ENCODE results near the gene SMAD4. TPM values are rescaled to one million over a fixed set of nuclear protein-coding genes. Genes with fewer than 3 reads are reported as not detected.

The SMAD4 gene
- total and polyA plus RNA-seq, 2 of the 8 experiments (the other 6 are each of a cell fraction or from before 2014, with no cell fraction given): 86.5 to 139 TPM

GRCh38 chr18:51133580-51134160 is 103.7 kb downstream of the SMAD4 start (continued):
- TF ChIP-seq E2F6 (IDR thresholded peaks at IDR 0.05): no peak
- TF ChIP-seq YY1 (IDR thresholded peaks at IDR 0.05; ENCODE audit: low read depth, low read length): no peak
- TF ChIP-seq PHF8 (conservative IDR thresholded peaks at IDR 0.05; ENCODE audit: low read depth, low read length): no peak
- TF ChIP-seq RAD21 (IDR thresholded peaks at IDR 0.05 in 1 of 2, conservative IDR thresholded peaks at IDR 0.05 in 1 of 2; ENCODE audit: low read depth in 2 of 2, low read length in 2 of 2): no peak
- no peak for TF ChIP-seq TEAD4 (IDR thresholded peaks at IDR 0.05; ENCODE audit: low read depth, low read length)
- no peak for TF ChIP-seq CHD7 (IDR thresholded peaks at IDR 0.05; ENCODE audit: insufficient replicate concordance, low read length)
- no peak for TF ChIP-seq CTBP2 (IDR thresholded peaks at IDR 0.05; ENCODE audit: borderline replicate concordance, insufficient read depth, insufficient read length, low read length)

Data from H1 (cell line).